SU-DHL-6 (cell line): Measurements from ENCODE around the gene NUDT13.
"Not testable (repeated sequence)": the region's sequence is repeated elsewhere in the genome, so short reads cannot be mapped to it uniquely, and the experiment has no call there.

ENCODE experiments used
- H2AFZ ChIP-seq: fragments of 200-600 bp; sonication (generic); 2 replicates; pipeline ENCODE4 v1.6.1; 2014; ENCODE audit warnings: low read depth, mild to moderate bottlenecking, moderate library complexity, mixed read lengths, antibody characterized with exemption, low read length; ENCODE audit not compliant: severe bottlenecking
- H3F3A ChIP-seq: fragments of 200-600 bp; shearing (Covaris generic); 2 replicates; pipeline ENCODE4 v1.6.0; 2016; ENCODE audit warnings: antibody characterized with exemption, mild to moderate bottlenecking; ENCODE audit not compliant: insufficient read depth
- H3K27ac ChIP-seq: fragments of 200-600 bp; sonication (generic); 2 replicates; pipeline ENCODE4 v1.5.1; 2016; ENCODE audit warnings: low read depth, mild to moderate bottlenecking, low read length, moderate library complexity, mixed read lengths
- H3K27me3 ChIP-seq: fragments of 200-600 bp; sonication (generic), shearing (Covaris generic); 2 replicates; pipeline ENCODE4 v1.6.0; 2014; ENCODE audit warnings: mild to moderate bottlenecking, low read length
- H3K36me3 ChIP-seq: fragments of 200-600 bp; sonication (generic); 2 replicates; pipeline ENCODE4 v1.6.1; 2014; ENCODE audit warnings: mild to moderate bottlenecking, low read length, mixed read lengths
- H3K4me2 ChIP-seq: fragments of 300-600, 200-600 bp; shearing (Covaris generic), sonication (generic); 2 replicates; pipeline ENCODE4 v1.6.0; 2014; ENCODE audit warnings: low read length, low read depth, mild to moderate bottlenecking; ENCODE audit not compliant: poor library complexity, severe bottlenecking
- H3K4me3 ChIP-seq: fragments of 200-600 bp; sonication (generic); 2 replicates; pipeline ENCODE4 v1.5.1; 2014; ENCODE audit warnings: antibody characterized with exemption, low read length, mild to moderate bottlenecking, mixed read lengths; ENCODE audit not compliant: insufficient read depth, poor library complexity, severe bottlenecking
- H3K79me2 ChIP-seq: fragments of 200-600 bp; sonication (generic); 2 replicates; pipeline ENCODE4 v1.6.1; 2014; ENCODE audit warnings: mild to moderate bottlenecking, low read length, moderate library complexity; ENCODE audit not compliant: insufficient read depth
- H3K9ac ChIP-seq: fragments of 200-600 bp; sonication (generic); 2 replicates; pipeline ENCODE4 v1.7.0; 2014; ENCODE audit warnings: mild to moderate bottlenecking, low read length
- H3K9me2 ChIP-seq: fragments of 200-600 bp; sonication (generic); replicated peaks from 2 replicates; pipeline ENCODE4 v1.6.1; 2014; ENCODE audit warnings: low read length; ENCODE audit not compliant: insufficient read depth
- H3K9me3 ChIP-seq: fragments of 200-600 bp; sonication (generic); 2 replicates; pipeline ENCODE4 v1.6.1; 2014; ENCODE audit warnings: low read length, mixed read lengths; ENCODE audit not compliant: insufficient read depth
- H4K20me1 ChIP-seq: fragments of 200-600 bp; sonication (generic); 2 replicates; pipeline ENCODE4 v1.6.1; 2014; ENCODE audit warnings: low read depth, mild to moderate bottlenecking, antibody characterized with exemption, low read length, moderate library complexity, mixed read lengths
- CTCF ChIP-seq: fragments of 200-600 bp; sonication (generic); IDR thresholded peaks from one replicate; pipeline ENCODE4 v1.5.1; 2017; ENCODE audit warnings: antibody characterized with exemption, mild to moderate bottlenecking, low read length, moderate library complexity; ENCODE audit not compliant: insufficient read depth, poor library complexity, severe bottlenecking
- EZH2phosphoT487 ChIP-seq: fragments of 200-600 bp; sonication (generic), shearing (Covaris generic); conservative IDR thresholded peaks from 2 replicates; pipeline ENCODE4 v1.6.1; 2018; ENCODE audit warnings: mild to moderate bottlenecking, antibody characterized with exemption, low read length, moderate library complexity, mixed read lengths

The NUDT13 gene

GRCh38 chr10:73097305-73097670 lies 13.0 kb upstream of the NUDT13 start:
- peak overlapping the region; percentile 74 for H3K27ac ChIP-seq
- no peaks in the 10 kb centered on the region for H3K27me3 ChIP-seq
- H3K4me3 ChIP-seq = peak overlapping the region; percentile 64
- H2AFZ ChIP-seq = peak overlapping the region; percentile 93
- peaks cover 39% of the 10 kb centered on the region for H3K79me2 ChIP-seq
- TF ChIP-seq EZH2phosphoT487 (no peak), CTCF (no peak)
- H4K20me1 ChIP-seq = peaks cover 11% of the 10 kb centered on the region; the same call in 1 of the 2 replicates
- H3K9me3 ChIP-seq = no peaks in the 10 kb centered on the region
- H3K4me2 ChIP-seq = peak overlapping the region; percentile 97
- no peaks in the 10 kb centered on the region for H3K9me2 ChIP-seq
- peaks cover 12% of the 10 kb centered on the region for H3F3A ChIP-seq
- H3K36me3 ChIP-seq = 0 out of 2 replicates have a peak, but pooled peaks cover 3% of the 10 kb centered on the region
- H3K9ac ChIP-seq = peak overlapping the region; percentile 88

GRCh38 chr10:73099141-73099540 lies 11.1 kb upstream of the NUDT13 start:
- no peak overlapping the region for H3K27ac ChIP-seq
- H3K4me3 ChIP-seq = no peak overlapping the region
- no peak overlapping the region for H3K9ac ChIP-seq
- no peak overlapping the region for H2AFZ ChIP-seq
- H3K27me3 ChIP-seq = no peaks in the 10 kb centered on the region
- peaks cover 17% of the 10 kb centered on the region for H3F3A ChIP-seq
- peaks cover 9% of the 10 kb centered on the region; the same call in 1 of the 2 replicates for H4K20me1 ChIP-seq
- 0 out of 2 replicates have a peak, but pooled peaks cover under 1% of the 10 kb centered on the region for H3K36me3 ChIP-seq
- H3K79me2 ChIP-seq = peaks cover 23% of the 10 kb centered on the region
- no peak overlapping the region for H3K4me2 ChIP-seq
- no peaks in the 10 kb centered on the region for H3K9me2 ChIP-seq
- TF ChIP-seq CTCF = no peak
- no peak for TF ChIP-seq EZH2phosphoT487
- H3K9me3 ChIP-seq = no peaks in the 10 kb centered on the region

GRCh38 chr10:73106301-73106700 lies 4.0 kb upstream of the NUDT13 start:
- H3K9ac ChIP-seq = no peak overlapping the region
- no peak overlapping the region for H3K27ac ChIP-seq
- H3K9me2 ChIP-seq = no peaks in the 10 kb centered on the region
- no peaks in the 10 kb centered on the region for H3K9me3 ChIP-seq
- no peak overlapping the region for H3K4me2 ChIP-seq
- no peak overlapping the region for H2AFZ ChIP-seq
- TF ChIP-seq EZH2phosphoT487 (no peak), CTCF (no peak)
- H3K79me2 ChIP-seq = no peaks in the 10 kb centered on the region
- H3K27me3 ChIP-seq = no peaks in the 10 kb centered on the region
- no peaks in the 10 kb centered on the region for H3K36me3 ChIP-seq
- no peaks in the 10 kb centered on the region for H4K20me1 ChIP-seq
- no peak overlapping the region for H3K4me3 ChIP-seq
- peaks cover 5% of the 10 kb centered on the region; the same call in 1 of the 2 replicates for H3F3A ChIP-seq

- H3F3A ChIP-seq = peaks cover 17% of the 10 kb centered on the region
- H3K36me3 ChIP-seq, H3K27ac ChIP-seq, H3K79me2 ChIP-seq, H2AFZ ChIP-seq, H3K9me2 ChIP-seq, H4K20me1 ChIP-seq, H3K9me3 ChIP-seq, H3K4me2 ChIP-seq, H3K27me3 ChIP-seq, H3K4me3 ChIP-seq, H3K9ac ChIP-seq: not testable (repeated sequence)
These were observed 1.0 kb upstream of the NUDT13 start for GRCh38 chr10:73109248-73109652.

- not testable (repeated sequence) for H3K4me3 ChIP-seq, H3K9ac ChIP-seq, H3K79me2 ChIP-seq, H3K9me2 ChIP-seq, H4K20me1 ChIP-seq, H3K27me3 ChIP-seq, H3K36me3 ChIP-seq, H3K9me3 ChIP-seq, H2AFZ ChIP-seq
- H3F3A ChIP-seq = peaks cover 17% of the 10 kb centered on the region
- peak overlapping the region; percentile 64; the same call in 1 of the 2 replicates for H3K27ac ChIP-seq
- H3K4me2 ChIP-seq = peak overlapping the region; percentile 69
These were observed 1.8 kb downstream of the NUDT13 start for GRCh38 chr10:73112032-73112431.
